A673 (cell line): ENCODE data around the gene NLRP9. TPM values are rescaled to one million over a fixed set of nuclear protein-coding genes. Genes with fewer than 3 reads are reported as not detected.

Experiments
- BruUV-seq: library from RNA; stranded (reverse); fragments of 400-500 nt; replicated peaks from 2 replicates; lab custom pipeline; 2021; lab: Mats Ljungman, UMichigan
- CTCF ChIA-PET: fragments of 300-600 bp; sonication (Branson Sonifier 250); formaldehyde crosslinking; loops from one replicate; lab custom pipeline; 2022; ENCODE audit warnings: antibody characterized with exemption; lab: Charles Lee
- POLR2A ChIA-PET: fragments of 300-600 bp; sonication (Branson Sonifier 250); formaldehyde crosslinking; loops from one replicate; lab custom pipeline; 2022; ENCODE audit warnings: antibody characterized with exemption; ENCODE audit not compliant: low non-redundant PET; lab: Charles Lee
- DNase-seq: peaks from one replicate; pipeline ENCODE4 v3.0.0-alpha.2; 2015; ENCODE audit warnings: low spot score
- H3K27ac ChIP-seq: fragments of 200-600 bp; sonication (generic); 2 replicates; pipeline ENCODE4 v1.5.1; 2016; ENCODE audit warnings: mixed run types, low read depth, mild to moderate bottlenecking, mixed read lengths, antibody characterized with exemption, low read length; ENCODE audit not compliant: poor library complexity, severe bottlenecking
- H3K27me3 ChIP-seq: fragments of 200-600 bp; sonication (generic); replicated peaks from 2 replicates; pipeline ENCODE4 v1.6.1; 2017; ENCODE audit warnings: mixed run types, low read depth, mild to moderate bottlenecking, mixed read lengths, antibody characterized with exemption, low read length; ENCODE audit not compliant: insufficient read depth, poor library complexity
- H3K36me3 ChIP-seq: fragments of 200-600 bp; sonication (generic); 2 replicates; pipeline ENCODE4 v1.6.1; 2016; ENCODE audit warnings: mixed run types, mild to moderate bottlenecking, mixed read lengths, antibody characterized with exemption, low read length; ENCODE audit not compliant: insufficient read depth, poor library complexity, severe bottlenecking
- H3K4me1 ChIP-seq: fragments of 200-600 bp; sonication (generic); 2 replicates; pipeline ENCODE4 v1.6.1; 2017; ENCODE audit warnings: mixed run types, mild to moderate bottlenecking, mixed read lengths, antibody characterized with exemption, low read length; ENCODE audit not compliant: insufficient read depth, poor library complexity, severe bottlenecking
- H3K4me3 ChIP-seq: fragments of 200-600 bp; sonication (generic); 2 replicates; pipeline ENCODE4 v1.5.1; 2016; ENCODE audit warnings: low read depth, mixed run types, mild to moderate bottlenecking, mixed read lengths, low read length; ENCODE audit not compliant: poor library complexity, severe bottlenecking
- H3K9me3 ChIP-seq: fragments of 200-600 bp; sonication (generic); 2 replicates; pipeline ENCODE4 v1.6.1; 2016; ENCODE audit warnings: mixed run types, low read depth, mild to moderate bottlenecking, mixed read lengths, antibody characterized with exemption, low read length; ENCODE audit not compliant: poor library complexity, severe bottlenecking
- EZH2 ChIP-seq: fragments of 200-600 bp; sonication (generic); IDR thresholded peaks from 2 replicates; pipeline ENCODE4 v1.6.1; 2017; ENCODE audit warnings: borderline replicate concordance, low read depth, mild to moderate bottlenecking, mixed read lengths, antibody characterized with exemption, low read length; ENCODE audit not compliant: poor library complexity, severe bottlenecking
- intact Hi-C: fragments of 100-400 bp; cut with micrococcal nuclease; formaldehyde crosslinking; loops from one replicate; pipeline ENCODE4 v1.10.0; 2022; ENCODE audit not compliant: unreplicated experiment
- total RNA-seq: library from RNA; stranded (reverse); gene quantifications from 2 replicates; pipeline ENCODE4 v1.2.3, GENCODE V29; 2021
- TF ChIP-seq, protein P1 (sequence below): fragments of 300-800, 200-600 bp; sonication (generic); conservative IDR thresholded peaks from 2 replicates; pipeline ENCODE4 v1.5.1; 2017; ENCODE audit warnings: low read depth, mild to moderate bottlenecking, antibody characterized with exemption, low read length, moderate library complexity, mixed read lengths

NLRP9 gene
- total RNA-seq, 1 experiment from 2014 or later = not detected

DNA sequence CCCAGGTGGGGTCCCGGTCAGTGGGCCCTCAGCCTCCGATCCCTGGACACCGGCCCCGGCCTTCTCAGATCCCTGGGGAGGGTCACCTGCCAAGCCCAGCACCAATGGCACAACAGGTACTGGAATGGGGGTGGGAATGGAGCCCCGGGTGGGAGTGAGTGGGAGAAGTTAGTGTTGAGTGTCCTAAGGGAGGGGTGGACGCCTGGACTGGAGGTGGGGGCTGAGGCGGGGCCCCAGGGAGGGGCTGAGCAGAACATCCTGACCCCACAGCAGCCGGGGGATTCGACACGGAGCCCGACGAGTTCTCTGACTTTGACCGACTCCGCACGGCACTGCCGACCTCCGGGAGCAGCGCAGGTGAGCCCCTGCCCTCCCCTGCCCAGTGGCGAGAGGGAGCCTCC lies 45.5 kb downstream of the NLRP9 start:
- Histone ChIP-seq H3K9me3 (no peaks in the 10 kb centered on the region), H3K27ac (no peak overlapping the region), H3K36me3 (peaks cover 51% of the 10 kb centered on the region), H3K27me3 (no peaks in the 10 kb centered on the region), H3K4me1 (no peaks in the 10 kb centered on the region), H3K4me3 (no peak overlapping the region)
- TF ChIP-seq, protein P1, sequence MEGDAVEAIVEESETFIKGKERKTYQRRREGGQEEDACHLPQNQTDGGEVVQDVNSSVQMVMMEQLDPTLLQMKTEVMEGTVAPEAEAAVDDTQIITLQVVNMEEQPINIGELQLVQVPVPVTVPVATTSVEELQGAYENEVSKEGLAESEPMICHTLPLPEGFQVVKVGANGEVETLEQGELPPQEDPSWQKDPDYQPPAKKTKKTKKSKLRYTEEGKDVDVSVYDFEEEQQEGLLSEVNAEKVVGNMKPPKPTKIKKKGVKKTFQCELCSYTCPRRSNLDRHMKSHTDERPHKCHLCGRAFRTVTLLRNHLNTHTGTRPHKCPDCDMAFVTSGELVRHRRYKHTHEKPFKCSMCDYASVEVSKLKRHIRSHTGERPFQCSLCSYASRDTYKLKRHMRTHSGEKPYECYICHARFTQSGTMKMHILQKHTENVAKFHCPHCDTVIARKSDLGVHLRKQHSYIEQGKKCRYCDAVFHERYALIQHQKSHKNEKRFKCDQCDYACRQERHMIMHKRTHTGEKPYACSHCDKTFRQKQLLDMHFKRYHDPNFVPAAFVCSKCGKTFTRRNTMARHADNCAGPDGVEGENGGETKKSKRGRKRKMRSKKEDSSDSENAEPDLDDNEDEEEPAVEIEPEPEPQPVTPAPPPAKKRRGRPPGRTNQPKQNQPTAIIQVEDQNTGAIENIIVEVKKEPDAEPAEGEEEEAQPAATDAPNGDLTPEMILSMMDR = no peak
- TF ChIP-seq EZH2 = no peak
- intact Hi-C loops = no loop called here
- CTCF ChIA-PET = no interaction called here
- POLR2A ChIA-PET = no interaction called here
- BruUV-seq = no TSS peak
- no peak for DNase-seq

DNA sequence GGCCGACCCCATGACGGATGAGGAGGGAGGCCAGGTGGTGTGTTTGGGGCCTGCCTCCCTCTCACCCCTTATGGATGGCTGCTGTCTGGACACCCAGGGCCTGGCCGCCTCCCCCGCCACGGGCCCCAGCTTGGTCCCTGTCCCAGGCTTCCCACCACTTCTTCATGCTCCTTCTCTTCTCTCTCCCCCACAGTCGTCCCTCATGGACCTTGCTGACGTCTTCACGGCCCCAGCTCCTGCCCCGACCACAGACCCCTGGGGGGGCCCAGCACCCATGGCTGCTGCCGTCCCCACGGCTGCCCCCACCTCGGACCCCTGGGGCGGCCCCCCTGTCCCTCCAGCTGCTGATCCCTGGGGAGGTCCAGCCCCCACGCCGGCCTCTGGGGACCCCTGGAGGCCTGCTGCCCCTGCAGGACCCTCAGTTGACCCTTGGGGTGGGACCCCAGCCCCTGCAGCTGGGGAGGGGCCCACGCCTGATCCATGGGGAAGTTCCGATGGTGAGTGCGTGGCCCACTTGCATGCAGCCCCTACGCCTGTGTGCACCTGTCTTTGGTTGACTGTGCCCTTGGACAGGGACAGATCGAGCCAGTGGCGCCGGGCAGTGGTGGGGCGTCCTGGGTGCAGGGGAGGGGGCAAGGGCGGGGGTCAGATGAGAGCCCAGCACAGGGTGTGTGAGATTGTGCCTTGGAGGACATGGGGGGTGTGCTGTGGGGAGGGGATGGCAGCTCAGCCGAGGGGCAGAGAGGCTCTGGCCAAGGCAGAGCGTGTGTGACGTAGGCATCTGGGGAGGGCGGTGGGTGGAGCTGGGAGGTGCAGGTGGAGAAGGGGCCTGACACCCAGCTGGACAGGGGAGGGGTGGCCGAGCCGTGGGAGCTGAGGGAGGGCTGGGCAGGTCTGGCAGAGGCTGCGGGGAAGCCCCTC lies 46.4 kb downstream of the NLRP9 start:
- H3K4me3 ChIP-seq = no peak overlapping the region
- TF ChIP-seq, protein P1 = no peak
- TF ChIP-seq EZH2 = no peak
- CTCF ChIA-PET = interaction anchor here (0.9 kb wide), 1 partner anchor 39 kb away, joined by 4 read pairs; no protein-coding TSS in a partner anchor
- H3K9me3 ChIP-seq = no peaks in the 10 kb centered on the region
- POLR2A ChIA-PET = no interaction called here
- no TSS peak for BruUV-seq
- no peak for DNase-seq
- no peaks in the 10 kb centered on the region for H3K4me1 ChIP-seq
- intact Hi-C loops = no loop called here
- no peaks in the 10 kb centered on the region for H3K27me3 ChIP-seq
- H3K27ac ChIP-seq = no peak overlapping the region
- peaks cover 46% of the 10 kb centered on the region for H3K36me3 ChIP-seq

DNA sequence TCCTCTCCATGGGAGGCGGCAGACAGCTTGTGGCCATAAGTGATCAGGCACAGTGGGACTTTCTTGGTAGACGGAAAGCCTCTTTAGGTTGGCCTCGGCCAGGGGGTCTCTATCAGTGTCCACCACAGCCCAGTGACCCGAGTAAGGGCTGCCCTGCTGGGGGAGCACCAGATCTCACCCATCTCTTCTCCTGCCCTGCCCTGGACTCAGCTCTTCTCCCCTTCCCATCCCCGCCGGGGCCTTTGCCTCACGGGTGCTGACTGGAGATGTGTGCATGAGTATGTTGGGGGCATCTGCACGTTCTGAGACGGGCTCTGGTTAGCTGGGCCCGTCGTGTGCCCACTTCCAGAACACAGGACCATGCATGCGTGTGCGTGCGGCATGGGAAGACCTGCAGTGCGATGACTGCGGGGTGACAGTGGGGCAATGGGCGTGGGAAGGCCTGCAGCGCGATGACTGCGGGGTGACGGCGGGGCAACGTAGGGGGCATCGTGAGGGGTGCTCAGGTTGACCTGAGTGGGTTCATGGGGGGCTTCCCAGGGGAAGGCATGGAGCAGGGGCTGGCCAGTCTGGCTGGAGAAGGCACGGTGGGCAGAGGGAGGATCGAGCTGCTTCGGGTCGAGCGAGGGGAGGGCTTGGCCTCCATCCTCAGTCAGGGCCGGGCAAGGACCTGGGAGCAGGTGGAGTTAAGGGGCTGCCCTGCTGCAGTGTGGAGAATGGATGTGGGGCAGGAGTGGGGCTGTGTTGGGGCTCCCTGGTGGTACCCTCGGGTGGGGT lies 47.2 kb downstream of the NLRP9 start:
- no TSS peak for BruUV-seq
- DNase-seq = no peak
- Histone ChIP-seq H3K36me3 (peaks cover 47% of the 10 kb centered on the region), H3K27me3 (no peaks in the 10 kb centered on the region), H3K27ac (no peak overlapping the region), H3K9me3 (no peaks in the 10 kb centered on the region), H3K4me1 (no peaks in the 10 kb centered on the region), H3K4me3 (no peak overlapping the region)
- no peak for TF ChIP-seq EZH2
- TF ChIP-seq, protein P1 = no peak
- intact Hi-C loops = no loop called here
- CTCF ChIA-PET = interaction anchor here (0.9 to 1.1 kb wide), 2 partner anchors 12 to 38 kb away, joined by 3 to 4 read pairs; no protein-coding TSS in a partner anchor
- POLR2A ChIA-PET = no interaction called here
